ENCODE results near the gene ANKRD27.

DNA sequence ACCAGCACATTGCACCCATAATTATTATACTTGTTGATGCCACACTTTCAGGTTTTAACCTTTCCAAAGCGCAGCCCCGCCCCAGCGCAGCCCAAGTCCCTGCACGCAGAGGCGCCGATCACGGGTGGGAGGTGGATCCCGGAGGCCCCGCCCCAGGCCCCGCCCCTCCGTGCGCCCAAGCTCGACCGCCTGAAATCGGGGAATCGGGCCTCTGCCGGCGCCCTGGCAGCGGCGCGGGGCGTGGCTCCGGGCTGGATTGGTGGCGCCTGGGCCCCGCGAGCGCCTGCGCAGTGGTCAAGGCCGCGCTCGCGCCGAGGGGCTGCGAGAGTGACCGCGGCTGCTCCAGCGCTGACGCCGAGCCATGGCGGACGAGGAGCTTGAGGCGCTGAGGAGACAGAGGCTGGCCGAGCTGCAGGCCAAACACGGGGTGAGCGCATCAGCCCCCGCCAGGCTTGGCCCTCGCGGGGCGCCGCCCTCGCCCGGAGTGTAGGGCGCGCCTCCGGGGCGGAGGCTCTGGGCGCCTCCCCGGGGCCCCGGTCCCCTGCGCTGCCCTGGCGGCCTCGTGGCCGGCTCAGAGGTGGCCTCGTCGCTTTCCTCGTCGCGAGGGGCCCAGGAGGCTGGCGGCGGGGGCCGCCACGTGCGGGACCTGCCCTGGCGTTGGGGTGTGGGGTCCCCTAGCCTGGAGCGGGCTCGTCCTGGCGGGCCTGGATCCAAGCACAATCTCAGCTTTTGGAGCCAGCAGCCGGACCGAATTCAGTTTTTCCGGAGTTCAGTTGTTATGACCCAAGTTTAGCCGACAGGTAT lies 93.9 kb downstream of the ANKRD27 start, which contains the start of gene PDCD5:
- TF ChIP-seq, protein P1, sequence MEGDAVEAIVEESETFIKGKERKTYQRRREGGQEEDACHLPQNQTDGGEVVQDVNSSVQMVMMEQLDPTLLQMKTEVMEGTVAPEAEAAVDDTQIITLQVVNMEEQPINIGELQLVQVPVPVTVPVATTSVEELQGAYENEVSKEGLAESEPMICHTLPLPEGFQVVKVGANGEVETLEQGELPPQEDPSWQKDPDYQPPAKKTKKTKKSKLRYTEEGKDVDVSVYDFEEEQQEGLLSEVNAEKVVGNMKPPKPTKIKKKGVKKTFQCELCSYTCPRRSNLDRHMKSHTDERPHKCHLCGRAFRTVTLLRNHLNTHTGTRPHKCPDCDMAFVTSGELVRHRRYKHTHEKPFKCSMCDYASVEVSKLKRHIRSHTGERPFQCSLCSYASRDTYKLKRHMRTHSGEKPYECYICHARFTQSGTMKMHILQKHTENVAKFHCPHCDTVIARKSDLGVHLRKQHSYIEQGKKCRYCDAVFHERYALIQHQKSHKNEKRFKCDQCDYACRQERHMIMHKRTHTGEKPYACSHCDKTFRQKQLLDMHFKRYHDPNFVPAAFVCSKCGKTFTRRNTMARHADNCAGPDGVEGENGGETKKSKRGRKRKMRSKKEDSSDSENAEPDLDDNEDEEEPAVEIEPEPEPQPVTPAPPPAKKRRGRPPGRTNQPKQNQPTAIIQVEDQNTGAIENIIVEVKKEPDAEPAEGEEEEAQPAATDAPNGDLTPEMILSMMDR (IDR thresholded peaks at IDR 0.05): no peak
- TF ChIP-seq POLR2AphosphoS5 (IDR thresholded peaks at IDR 0.05) (peak; percentile 70 to 88 (median 85)), EP300 (IDR thresholded peaks at IDR 0.05) (no peak), POLR2A (IDR thresholded peaks at IDR 0.05) (peak in 1 of 4 donors; percentile 33)
